ENCODE measurements around the gene TREX2.

The TREX2 gene

GRCh38 chrX:153445856-153446635 lies at the start of gene TREX2:
TSS of gene TREX2 (minus strand) at chrX:153446056. CDS start at chrX:153445430, 626 bp downstream.
- in situ Hi-C loops (cut with MboI; ENCODE audit: low sequenced_read_pairs) = no loop called here

- in situ Hi-C loops (cut with MboI; ENCODE audit: low sequenced_read_pairs) = no loop called here
These were observed 49.5 kb upstream of the TREX2 start for GRCh38 chrX:153495362-153495751.

GRCh38 chrX:153494541-153495361 lies 48.9 kb upstream of the TREX2 start, which contains the start of gene BGN:
TSS of gene BGN (plus strand) at chrX:153494980. CDS start at chrX:153504632, 9,652 bp downstream.
- in situ Hi-C loops (cut with MboI; ENCODE audit: low sequenced_read_pairs) = no loop called here

GRCh38 chrX:153494061-153494460 lies 48.2 kb upstream of the TREX2 start:
- in situ Hi-C loops (cut with MboI; ENCODE audit: low sequenced_read_pairs) = no loop called here

- in situ Hi-C loops (cut with MboI; ENCODE audit: low sequenced_read_pairs) = no loop called here
These were observed 47.2 kb upstream of the TREX2 start for GRCh38 chrX:153493085-153493484.

DNA sequence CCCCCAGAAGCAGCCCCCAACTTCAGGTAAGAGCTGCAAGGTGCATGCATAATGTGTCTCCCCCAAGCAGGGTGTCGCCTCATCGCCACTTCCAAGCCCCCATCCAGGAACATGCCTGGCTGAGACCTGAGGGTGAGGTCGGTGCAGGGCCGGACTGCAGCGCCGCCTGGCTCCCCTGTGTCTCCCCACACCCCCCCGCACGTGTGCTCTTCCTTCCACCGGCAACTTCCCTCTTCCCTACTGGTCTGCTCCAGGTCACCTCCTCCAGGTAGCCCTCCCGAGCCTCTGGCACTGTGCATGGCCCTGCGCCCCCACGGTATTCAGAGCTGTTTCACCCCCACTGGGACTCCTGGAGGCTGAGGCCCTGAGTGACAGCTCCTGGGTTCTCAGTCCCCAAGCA lies 46.7 kb upstream of the TREX2 start:
- in situ Hi-C loops (cut with MboI; ENCODE audit: low sequenced_read_pairs) = no loop called here

GRCh38 chrX:153491918-153492317 lies 46.1 kb upstream of the TREX2 start:
- in situ Hi-C loops (cut with MboI; ENCODE audit: low sequenced_read_pairs) = no loop called here

- in situ Hi-C loops (cut with MboI; ENCODE audit: low sequenced_read_pairs) = no loop called here
These were observed 45.6 kb upstream of the TREX2 start for GRCh38 chrX:153491351-153491914.

DNA sequence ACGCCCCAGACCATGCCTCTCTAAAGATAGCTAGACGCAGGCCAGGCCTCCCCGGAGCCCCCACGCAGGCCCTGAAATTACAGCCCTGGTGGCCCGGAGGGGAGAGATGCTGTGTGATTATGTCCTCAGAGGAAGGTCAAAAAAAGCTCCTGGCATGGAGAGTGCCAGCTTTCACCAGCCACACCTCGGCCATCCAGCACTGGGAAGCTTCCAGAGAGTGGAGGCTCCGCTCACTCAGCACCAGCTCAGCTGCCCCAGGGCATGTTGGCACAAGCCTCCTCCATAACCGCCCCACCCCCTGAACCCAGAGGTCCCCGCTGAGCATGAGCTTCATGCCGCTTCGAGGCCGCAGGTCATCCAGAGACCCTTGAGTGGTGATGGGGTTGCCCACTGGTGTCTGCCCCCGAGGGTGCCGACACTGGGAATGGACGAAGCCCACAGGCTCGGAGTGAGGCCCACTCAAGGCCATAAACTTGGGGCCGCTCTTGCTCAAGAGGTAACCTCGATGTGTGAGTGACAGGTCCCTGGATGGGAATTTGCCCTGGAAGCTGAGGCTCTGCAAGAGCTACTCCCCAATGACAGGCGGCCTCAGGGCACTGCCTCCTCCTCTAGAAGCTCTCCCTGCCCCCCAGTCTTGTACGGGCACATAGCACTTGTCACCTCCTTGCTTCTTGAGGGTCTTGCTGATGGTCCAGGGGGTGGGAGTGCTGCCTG lies 44.5 kb upstream of the TREX2 start:
- in situ Hi-C loops (cut with MboI; ENCODE audit: low sequenced_read_pairs) = no loop called here

- in situ Hi-C loops (cut with MboI; ENCODE audit: low sequenced_read_pairs) = no loop called here
These were observed 42.5 kb upstream of the TREX2 start for GRCh38 chrX:153488231-153488914.

DNA sequence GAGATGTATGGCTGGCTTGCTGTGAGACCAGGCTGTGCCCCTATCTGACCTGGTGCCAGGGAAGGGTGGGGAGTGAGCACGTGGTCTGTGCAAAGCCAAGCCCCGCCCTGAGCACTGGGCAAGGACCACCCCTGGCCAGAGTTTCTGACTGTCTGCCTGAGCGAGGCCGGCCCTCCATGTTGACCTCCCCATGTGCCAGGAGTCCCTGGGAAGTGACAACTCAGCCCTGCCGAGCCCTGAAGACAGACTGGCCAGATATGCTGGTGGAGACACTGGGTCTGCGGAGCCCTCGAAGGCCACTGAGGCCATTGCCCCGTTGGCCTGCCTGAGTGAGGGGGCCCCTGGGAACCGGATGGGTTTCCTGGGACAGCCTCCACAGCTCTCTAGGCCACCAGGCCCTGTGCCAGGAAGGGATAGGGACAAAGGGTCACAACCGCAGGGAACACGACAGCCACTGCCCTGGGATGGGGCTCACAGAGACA lies 41.8 kb upstream of the TREX2 start:
- in situ Hi-C loops (cut with MboI; ENCODE audit: low sequenced_read_pairs) = no loop called here

GRCh38 chrX:153486171-153486570 lies 40.3 kb upstream of the TREX2 start:
- in situ Hi-C loops (cut with MboI; ENCODE audit: low sequenced_read_pairs) = no loop called here

- in situ Hi-C loops (cut with MboI; ENCODE audit: low sequenced_read_pairs) = no loop called here
These were observed 39.7 kb upstream of the TREX2 start for GRCh38 chrX:153485396-153486080.

GRCh38 chrX:153482376-153483015 lies 36.6 kb upstream of the TREX2 start:
- in situ Hi-C loops (cut with MboI; ENCODE audit: low sequenced_read_pairs) = no loop called here

DNA sequence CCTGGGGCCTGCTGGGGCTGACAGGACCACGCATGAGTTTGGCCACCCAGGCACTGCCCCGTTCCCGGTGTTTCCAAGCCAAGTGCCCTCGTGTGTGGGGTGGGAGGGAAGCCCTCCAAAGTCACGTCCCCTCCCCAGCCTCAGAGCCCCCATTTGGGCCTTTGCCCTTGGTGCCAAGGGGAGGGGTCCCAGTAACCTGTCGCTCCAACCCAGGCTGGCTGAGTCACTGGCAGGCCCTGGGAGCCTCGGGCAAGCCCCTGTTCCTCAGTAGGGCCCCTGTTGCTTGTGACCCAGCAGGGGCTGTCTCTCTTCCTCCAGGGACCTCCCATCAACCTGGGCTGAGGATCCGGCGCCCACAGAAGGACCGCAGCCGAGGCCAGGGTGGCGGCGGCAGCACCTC lies 35.2 kb upstream of the TREX2 start:
- in situ Hi-C loops (cut with MboI; ENCODE audit: low sequenced_read_pairs) = no loop called here

DNA sequence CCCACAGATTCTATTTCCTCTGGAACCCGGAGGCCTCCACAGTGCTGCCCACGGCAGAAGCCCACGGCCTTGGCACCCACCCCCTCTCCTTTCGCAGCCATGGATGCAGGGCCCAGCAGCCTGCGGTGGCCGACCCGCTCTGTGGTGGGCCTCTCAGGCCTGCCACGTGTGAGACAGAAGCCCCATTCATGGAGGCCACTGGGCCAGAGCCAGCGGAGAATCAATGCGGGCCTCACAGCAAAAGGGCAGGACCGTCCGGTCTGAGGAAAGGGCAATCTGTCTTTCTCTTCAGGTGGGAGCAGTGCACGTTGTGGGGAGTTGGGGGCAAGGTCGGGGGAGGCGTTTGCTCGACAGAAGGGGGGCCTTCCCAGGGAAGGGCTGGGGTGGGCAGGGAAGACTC lies 32.9 kb upstream of the TREX2 start:
- in situ Hi-C loops (cut with MboI; ENCODE audit: low sequenced_read_pairs) = no loop called here

GRCh38 chrX:153477901-153478300 lies 32.0 kb upstream of the TREX2 start:
- in situ Hi-C loops (cut with MboI; ENCODE audit: low sequenced_read_pairs) = no loop called here

- in situ Hi-C loops (cut with MboI; ENCODE audit: low sequenced_read_pairs) = no loop called here
These were observed 31.6 kb upstream of the TREX2 start for GRCh38 chrX:153477364-153477857.
